ENCODE results near the gene ADCY2. TPM values are rescaled to one million over a fixed set of nuclear protein-coding genes. Genes with fewer than 3 reads are reported as not detected.

ADCY2 gene
- total RNA-seq, 2 donors from 2014 or later, result not detected

DNA sequence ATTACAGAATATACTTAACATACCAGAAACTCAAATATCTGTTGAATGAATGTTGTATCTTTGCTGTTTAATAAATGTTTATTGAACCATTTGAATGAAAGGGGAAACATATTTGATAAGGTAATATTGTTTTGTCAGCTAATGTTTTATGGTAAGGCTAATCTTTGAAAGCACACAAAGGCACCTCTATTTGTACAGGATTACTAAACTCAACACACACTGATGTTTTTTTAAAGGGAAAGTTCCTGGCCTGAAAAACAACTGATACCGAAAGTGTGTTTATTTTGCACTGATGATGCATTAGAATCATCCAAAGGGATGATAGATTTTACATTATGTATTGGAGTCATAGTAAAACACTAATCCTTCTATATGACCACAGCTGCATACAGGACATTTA, 82.5 kb downstream of the ADCY2 start:
- Mint-ChIP-seq H3K4me3 (no peak overlapping the region), H3K4me1 (ENCODE audit: low read depth in 2 of 2) (no peaks in the 10 kb centered on the region), H3K27ac (no peak overlapping the region), H3K9me3 (peaks cover 6% of the 10 kb centered on the region), H3K36me3 (no peaks in the 10 kb centered on the region), H3K27me3 (no peaks in the 10 kb centered on the region)
- DNase-seq (ENCODE audit: low spot score) (no peak), ATAC-seq (no peak)

DNA sequence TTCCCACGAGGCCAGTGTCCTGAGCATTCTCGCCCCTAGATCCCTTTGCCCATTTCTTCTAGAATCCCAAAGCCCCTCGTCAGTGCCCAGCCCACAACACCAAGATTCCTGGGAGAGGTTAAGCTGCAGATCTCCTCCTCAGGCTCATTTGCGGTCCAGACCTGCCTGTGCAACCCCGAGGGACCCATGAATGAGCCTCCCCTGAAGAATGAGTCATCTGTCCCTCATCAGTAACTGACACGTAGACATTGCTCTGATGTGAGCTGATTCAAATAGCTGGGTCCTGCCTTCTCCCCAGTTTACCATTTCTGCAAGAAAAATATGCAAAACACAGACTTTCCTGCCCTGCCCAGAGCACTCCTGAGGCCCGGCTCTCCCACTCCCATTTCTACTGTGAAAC, 92.8 kb downstream of the ADCY2 start:
- no peak overlapping the region for H3K4me3 Mint-ChIP-seq
- no peak overlapping the region for H3K27ac Mint-ChIP-seq
- ATAC-seq, result no peak

DNA sequence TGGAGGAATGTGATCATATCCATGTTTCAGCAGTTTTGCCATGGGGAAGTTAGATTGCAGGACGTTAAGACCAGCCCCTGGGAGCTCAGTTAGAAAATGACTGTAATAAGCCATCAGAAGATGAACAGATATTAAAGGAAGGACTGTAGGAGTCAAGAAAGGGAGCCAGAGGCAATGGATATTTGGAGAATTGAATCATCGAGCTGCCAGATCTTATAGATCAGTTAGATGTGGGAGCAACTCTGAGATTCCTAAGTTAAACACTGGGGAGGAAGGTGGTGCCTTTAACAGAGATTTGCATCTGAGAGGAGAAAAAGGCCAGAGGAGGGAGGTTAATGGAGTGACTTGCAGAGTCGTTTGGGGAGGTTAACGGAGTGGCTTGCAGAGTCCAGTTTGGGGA, 96.4 kb downstream of the ADCY2 start:
- no peak for DNase-seq (ENCODE audit: low spot score)
- Mint-ChIP-seq H3K4me3 (no peak overlapping the region), H3K4me1 (ENCODE audit: low read depth in 2 of 2) (no peaks in the 10 kb centered on the region), H3K9me3 (peaks cover 14% of the 10 kb centered on the region), H3K27me3 (no peaks in the 10 kb centered on the region), H3K36me3 (no peaks in the 10 kb centered on the region), H3K27ac (no peak overlapping the region)
- no peak for ATAC-seq

More for the DNA sequence above, 92.8 kb downstream of the ADCY2 start:
- Mint-ChIP-seq H3K9me3 (peaks cover 19% of the 10 kb centered on the region), H3K36me3 (no peaks in the 10 kb centered on the region), H3K27me3 (no peaks in the 10 kb centered on the region), H3K4me1 (ENCODE audit: low read depth in 2 of 2) (no peaks in the 10 kb centered on the region)
- DNase-seq (ENCODE audit: low spot score), result no peak

DNA sequence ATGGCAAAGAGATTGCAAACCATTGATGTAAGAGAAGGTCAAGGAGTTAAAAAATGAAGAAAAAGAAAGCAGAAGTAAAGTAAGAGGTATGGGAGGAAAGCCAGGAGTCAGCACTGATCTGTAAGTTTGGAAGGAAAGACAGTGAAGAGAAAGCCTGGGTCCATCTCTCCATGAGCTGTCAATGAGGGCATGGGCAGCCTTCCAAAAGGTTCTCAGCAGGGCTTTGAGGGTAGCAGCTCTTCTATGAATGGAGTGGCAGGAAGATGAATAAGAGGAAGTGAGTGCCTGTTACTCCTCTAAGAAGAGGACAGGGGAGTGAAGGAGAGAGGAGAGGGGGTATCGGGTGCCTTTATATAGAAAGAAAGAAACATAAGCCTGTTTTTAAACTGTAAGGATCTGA, 97.1 kb downstream of the ADCY2 start:
- no peaks in the 10 kb centered on the region for H3K36me3 Mint-ChIP-seq
- no peaks in the 10 kb centered on the region for H3K27me3 Mint-ChIP-seq
- no peak overlapping the region for H3K27ac Mint-ChIP-seq
- ATAC-seq (no peak), DNase-seq (ENCODE audit: low spot score) (no peak)
- H3K4me3 Mint-ChIP-seq, result no peak overlapping the region
- H3K9me3 Mint-ChIP-seq, result peaks cover 14% of the 10 kb centered on the region
- no peaks in the 10 kb centered on the region for H3K4me1 Mint-ChIP-seq (ENCODE audit: low read depth in 2 of 2)

DNA sequence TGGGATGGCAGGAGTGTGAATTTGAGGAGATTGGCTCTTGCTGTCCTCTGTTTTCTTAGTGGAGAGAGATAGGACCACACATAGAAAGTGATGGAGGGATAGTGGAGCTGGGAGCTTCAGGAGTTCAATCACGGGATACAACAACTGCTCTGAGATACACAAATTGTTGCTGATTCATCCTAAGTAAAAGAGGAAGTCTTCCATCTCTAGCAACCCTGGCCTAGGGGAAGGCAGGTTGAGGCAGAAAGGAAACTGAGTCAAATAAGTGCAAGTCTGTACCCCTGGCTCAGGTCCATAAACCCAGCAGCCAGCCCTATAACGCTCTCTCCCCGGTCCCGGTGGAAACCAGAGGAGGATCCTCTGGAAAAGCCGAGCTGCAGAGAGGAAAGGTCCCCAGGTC, 97.7 kb downstream of the ADCY2 start:
- H3K27me3 Mint-ChIP-seq, result no peaks in the 10 kb centered on the region
- DNase-seq (ENCODE audit: low spot score) (no peak), ATAC-seq (no peak)
- no peak overlapping the region for H3K27ac Mint-ChIP-seq
- H3K36me3 Mint-ChIP-seq, result no peaks in the 10 kb centered on the region
- peaks cover 10% of the 10 kb centered on the region for H3K9me3 Mint-ChIP-seq
- H3K4me1 Mint-ChIP-seq (ENCODE audit: low read depth in 2 of 2), result no peaks in the 10 kb centered on the region
- no peak overlapping the region for H3K4me3 Mint-ChIP-seq

DNA sequence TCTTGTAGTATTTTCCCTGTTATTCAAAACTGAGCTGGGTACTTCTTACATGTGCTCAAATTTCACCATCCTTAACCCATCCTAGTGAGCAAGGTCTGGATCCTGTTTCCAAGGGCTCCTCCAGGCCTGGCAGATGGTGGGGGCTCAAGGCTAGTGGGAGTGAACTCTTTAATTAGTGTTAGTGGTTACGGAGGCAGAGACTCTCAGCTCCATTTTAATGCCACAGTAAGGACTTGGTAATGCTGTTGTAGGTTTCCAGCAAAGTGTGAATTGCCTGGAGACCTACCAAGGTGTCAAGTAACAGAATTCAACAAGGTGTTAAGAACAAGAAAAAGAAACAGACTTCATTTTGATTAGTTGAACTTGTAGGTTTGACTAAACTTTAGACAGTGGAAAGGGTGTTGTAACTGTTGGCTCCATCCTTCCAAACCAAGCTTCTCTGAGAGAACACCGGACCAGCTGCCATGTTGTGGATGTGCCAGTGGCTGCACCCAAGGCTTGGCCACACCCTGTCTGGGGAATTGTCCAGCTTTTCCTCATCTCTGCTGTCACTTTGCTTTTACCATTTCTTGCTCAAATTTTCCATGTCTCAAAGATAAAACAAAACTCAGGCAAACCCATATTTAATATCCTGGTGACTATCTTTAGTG, 98.7 kb downstream of the ADCY2 start:
- Mint-ChIP-seq H3K9me3 (peaks cover 3% of the 10 kb centered on the region), H3K27ac (no peak overlapping the region), H3K4me1 (ENCODE audit: low read depth in 2 of 2) (no peaks in the 10 kb centered on the region), H3K36me3 (no peaks in the 10 kb centered on the region), H3K27me3 (no peaks in the 10 kb centered on the region), H3K4me3 (no peak overlapping the region)
- DNase-seq (ENCODE audit: low spot score) (no peak), ATAC-seq (no peak)

DNA sequence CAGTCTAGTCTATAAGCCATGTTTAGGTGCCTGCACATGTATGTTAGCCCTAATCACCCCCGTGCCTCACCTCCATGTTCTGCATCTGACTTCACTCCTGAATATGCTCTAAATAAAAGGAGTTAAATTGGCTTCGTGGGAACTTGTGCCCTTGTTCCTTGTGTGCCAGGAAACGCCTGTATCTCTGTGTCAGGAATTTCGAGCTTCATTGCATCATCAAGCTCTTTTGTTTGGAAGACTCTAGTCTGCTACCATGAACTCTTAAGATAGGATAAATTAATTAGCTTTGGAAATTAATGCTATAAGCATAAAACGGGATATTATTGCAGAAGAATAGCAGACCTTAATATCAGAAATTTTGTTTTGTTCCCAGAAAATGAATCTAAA, 99.2 kb downstream of the ADCY2 start:
- no peak for ATAC-seq

DNA sequence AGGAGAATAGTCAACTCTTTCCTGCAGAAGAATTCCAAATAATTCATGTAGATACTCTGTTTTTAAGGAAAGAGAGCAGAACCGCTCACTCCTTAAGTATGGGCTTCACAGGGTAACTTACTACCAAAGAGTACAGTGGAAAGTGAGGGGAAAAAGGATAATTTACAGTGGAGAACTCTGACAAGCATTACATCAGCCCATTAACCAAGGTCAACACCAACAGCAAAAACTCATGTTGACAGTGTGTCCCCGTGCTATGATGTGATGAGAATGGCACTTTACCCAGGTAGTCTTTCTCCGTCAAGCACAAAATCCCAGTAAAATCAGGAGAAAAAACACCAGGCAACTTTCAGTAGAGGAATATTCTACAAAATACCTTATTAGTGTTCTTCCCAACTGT, 104.3 kb downstream of the ADCY2 start:
- H3K27me3 Mint-ChIP-seq, result no peaks in the 10 kb centered on the region
- H3K27ac Mint-ChIP-seq, result no peak overlapping the region
- DNase-seq (ENCODE audit: low spot score) (no peak), ATAC-seq (no peak)
- H3K4me1 Mint-ChIP-seq (ENCODE audit: low read depth in 2 of 2), result no peaks in the 10 kb centered on the region
- H3K9me3 Mint-ChIP-seq, result peaks cover 7% of the 10 kb centered on the region
- no peak overlapping the region for H3K4me3 Mint-ChIP-seq
- no peaks in the 10 kb centered on the region for H3K36me3 Mint-ChIP-seq

More for the DNA sequence above, 99.2 kb downstream of the ADCY2 start:
- H3K36me3 Mint-ChIP-seq, result no peaks in the 10 kb centered on the region
- H3K27ac Mint-ChIP-seq, result no peak overlapping the region
- H3K9me3 Mint-ChIP-seq, result peaks cover 3% of the 10 kb centered on the region
- no peak overlapping the region for H3K4me3 Mint-ChIP-seq
- DNase-seq (ENCODE audit: low spot score), result no peak
- no peaks in the 10 kb centered on the region for H3K27me3 Mint-ChIP-seq
- no peaks in the 10 kb centered on the region for H3K4me1 Mint-ChIP-seq (ENCODE audit: low read depth in 2 of 2)

DNA sequence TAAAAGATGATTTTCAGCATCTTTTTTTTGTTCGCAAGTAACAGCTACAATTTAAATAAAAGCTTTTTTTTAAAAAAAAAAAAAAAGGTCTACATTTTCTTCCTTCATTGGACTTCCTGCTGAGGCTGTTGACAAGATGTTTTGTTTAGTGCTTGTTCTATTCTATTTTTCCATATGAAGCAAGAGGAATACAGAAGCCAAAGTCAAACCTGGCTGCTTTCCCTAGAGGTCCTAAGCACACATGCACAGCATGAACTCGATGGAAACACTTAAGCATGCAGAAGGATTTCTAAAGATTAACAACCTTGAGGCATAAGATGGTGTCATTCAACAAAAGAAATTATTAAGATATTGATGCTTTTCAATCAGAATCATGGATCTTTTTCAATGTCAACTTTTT, 105.1 kb downstream of the ADCY2 start:
- Mint-ChIP-seq H3K36me3 (no peaks in the 10 kb centered on the region), H3K27ac (no peak overlapping the region), H3K27me3 (no peaks in the 10 kb centered on the region), H3K4me3 (no peak overlapping the region), H3K9me3 (peaks cover 8% of the 10 kb centered on the region), H3K4me1 (ENCODE audit: low read depth in 2 of 2) (no peaks in the 10 kb centered on the region)
- no peak for DNase-seq (ENCODE audit: low spot score)
- ATAC-seq, result no peak

DNA sequence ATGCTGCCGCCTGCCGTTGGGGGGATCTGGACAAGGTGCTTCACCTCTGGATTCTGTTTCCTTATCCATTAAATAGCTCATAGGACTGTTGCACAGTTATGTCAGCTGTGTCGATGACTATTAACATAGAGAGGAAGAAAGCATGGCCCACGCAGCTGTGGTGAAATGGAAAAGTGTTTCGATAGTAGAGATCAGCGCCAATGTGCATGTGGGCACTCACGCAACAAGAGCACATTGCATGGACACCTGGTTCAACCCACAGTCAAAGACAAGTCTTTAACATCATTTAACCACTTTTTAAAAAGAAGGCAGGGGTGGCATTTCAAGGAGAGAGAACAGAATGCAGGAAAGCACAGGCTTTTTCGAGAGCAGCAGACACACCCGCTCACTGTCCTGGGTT, 107.6 kb downstream of the ADCY2 start:
- Mint-ChIP-seq H3K27me3 (no peaks in the 10 kb centered on the region), H3K27ac (no peak overlapping the region), H3K4me3 (no peak overlapping the region), H3K4me1 (ENCODE audit: low read depth in 2 of 2) (no peaks in the 10 kb centered on the region), H3K36me3 (no peaks in the 10 kb centered on the region), H3K9me3 (peaks cover 11% of the 10 kb centered on the region)
- DNase-seq (ENCODE audit: low spot score) (no peak), ATAC-seq (no peak)

DNA sequence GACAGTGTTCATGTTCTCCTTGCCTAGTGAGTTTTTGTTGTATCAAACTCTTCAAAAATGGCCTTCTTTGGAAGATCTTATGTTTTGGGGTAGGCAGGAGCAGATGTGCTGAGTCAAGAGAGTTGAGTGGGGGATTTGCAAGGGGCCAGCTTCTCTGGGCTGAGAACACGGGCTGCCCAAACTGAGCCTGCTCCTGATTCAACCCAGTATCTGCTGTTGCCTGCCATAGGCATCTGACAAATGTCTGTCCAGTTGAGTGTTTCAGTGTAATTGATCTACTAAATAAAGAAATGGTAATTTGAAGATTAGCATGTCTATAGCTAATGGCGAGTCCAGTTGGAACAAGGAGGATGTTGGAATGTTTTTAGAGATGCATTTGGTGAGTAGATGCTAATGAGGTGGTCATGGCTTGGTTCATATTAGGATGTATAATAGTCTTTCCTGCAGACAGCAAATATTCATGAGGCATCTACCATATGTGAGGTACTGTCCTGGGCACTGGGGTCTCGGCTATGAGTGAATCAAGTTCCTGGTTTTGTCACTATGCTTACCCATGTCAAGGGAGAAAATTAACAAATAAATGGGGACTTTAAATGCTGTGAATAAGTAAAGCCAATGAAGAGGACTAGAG, 119.5 kb downstream of the ADCY2 start:
- ATAC-seq (no peak), DNase-seq (ENCODE audit: low spot score) (no peak)
- Mint-ChIP-seq H3K27ac (no peak overlapping the region), H3K9me3 (peaks cover 8% of the 10 kb centered on the region), H3K4me3 (no peak overlapping the region), H3K4me1 (ENCODE audit: low read depth in 2 of 2) (no peaks in the 10 kb centered on the region), H3K27me3 (no peaks in the 10 kb centered on the region), H3K36me3 (no peaks in the 10 kb centered on the region)

DNA sequence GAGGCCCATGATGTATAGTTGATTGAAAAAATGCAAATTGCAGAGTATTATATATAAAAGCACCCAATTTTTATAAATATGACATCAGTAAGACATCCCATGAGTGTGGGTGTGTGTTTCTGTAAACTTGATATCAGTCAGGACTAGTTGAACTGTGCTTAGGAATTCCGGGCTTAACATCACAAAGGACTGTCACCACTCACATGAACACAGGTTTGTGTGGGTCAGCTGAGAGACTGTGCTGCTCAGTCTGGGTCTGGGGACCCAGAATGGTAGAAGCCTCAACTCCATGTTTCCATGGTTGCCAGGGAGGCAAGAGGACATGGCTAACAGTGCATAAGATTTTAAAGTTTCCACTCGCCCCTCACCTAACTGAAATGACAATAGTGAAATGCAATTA, 120.3 kb downstream of the ADCY2 start:
- H3K27ac Mint-ChIP-seq, result no peak overlapping the region
- H3K27me3 Mint-ChIP-seq, result no peaks in the 10 kb centered on the region
- no peaks in the 10 kb centered on the region for H3K4me1 Mint-ChIP-seq (ENCODE audit: low read depth in 2 of 2)
- peaks cover 8% of the 10 kb centered on the region for H3K9me3 Mint-ChIP-seq
- no peak overlapping the region for H3K4me3 Mint-ChIP-seq
- no peaks in the 10 kb centered on the region for H3K36me3 Mint-ChIP-seq
- ATAC-seq, result no peak
- no peak for DNase-seq (ENCODE audit: low spot score)

DNA sequence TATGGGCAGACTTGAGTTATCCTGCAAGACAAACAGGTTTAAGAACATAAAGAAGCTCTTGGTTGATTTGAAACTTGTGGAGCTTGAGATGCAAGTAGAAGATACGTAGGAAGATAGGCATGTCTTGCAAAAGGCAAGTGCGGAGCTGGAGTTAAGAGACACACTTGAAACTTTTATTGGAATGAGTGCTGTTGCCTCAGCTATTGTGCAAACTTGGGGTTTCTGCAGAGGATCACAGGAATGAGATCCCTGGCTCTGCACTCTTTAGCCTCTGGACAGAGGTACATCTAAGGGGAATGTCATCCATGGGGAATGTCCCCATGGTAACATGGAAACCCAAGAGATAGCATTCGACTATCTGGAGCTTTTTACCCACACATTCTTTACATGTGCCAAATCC, 121.1 kb downstream of the ADCY2 start:
- ATAC-seq (no peak), DNase-seq (ENCODE audit: low spot score) (no peak)
- Mint-ChIP-seq H3K27me3 (no peaks in the 10 kb centered on the region), H3K36me3 (no peaks in the 10 kb centered on the region), H3K27ac (no peak overlapping the region), H3K9me3 (peaks cover 8% of the 10 kb centered on the region), H3K4me1 (ENCODE audit: low read depth in 2 of 2) (no peaks in the 10 kb centered on the region), H3K4me3 (no peak overlapping the region)

DNA sequence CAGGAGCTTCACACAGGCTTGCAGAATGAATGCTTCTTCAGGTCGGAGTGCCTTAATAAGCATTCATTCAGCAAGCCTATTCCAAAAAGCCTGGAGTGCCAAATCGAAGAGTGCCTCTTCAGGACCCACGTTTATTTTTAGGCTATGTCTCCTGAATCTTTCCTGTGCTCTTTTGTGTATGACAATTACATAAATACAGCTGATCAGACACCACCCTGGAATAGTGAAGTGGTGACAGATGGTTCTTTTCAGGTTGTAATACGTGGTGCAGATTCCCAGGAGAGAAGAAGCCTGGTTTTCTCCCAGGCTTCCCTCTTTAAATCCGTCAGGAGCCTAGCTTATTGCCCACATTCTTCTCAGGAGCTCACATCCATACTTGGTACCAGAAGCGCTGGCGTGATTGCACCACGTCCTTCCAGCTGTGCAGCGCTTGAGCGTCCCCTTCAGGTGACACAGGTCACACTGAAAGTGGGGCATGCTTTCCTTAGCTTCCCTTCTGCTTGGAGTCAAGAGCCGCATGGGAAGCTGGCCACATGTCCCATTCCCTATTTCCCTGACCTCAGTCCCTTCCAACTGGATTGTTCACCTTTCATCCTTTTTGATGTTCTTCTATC, 123.1 kb downstream of the ADCY2 start:
- H3K4me1 Mint-ChIP-seq (ENCODE audit: low read depth in 2 of 2), result no peaks in the 10 kb centered on the region
- no peaks in the 10 kb centered on the region for H3K9me3 Mint-ChIP-seq
- no peaks in the 10 kb centered on the region for H3K27me3 Mint-ChIP-seq
- H3K4me3 Mint-ChIP-seq, result no peak overlapping the region
- H3K36me3 Mint-ChIP-seq, result no peaks in the 10 kb centered on the region
- ATAC-seq (no peak), DNase-seq (ENCODE audit: low spot score) (no peak)
- H3K27ac Mint-ChIP-seq, result no peak overlapping the region

All from natural killer cell treated with Interleukin-12 subunit alpha and Interleukin-12 subunit beta and Interleukin-15 and Interleukin-18, amount 100 ng/mL, for 72 hours (primary cell).